K562 (cell line): ENCODE results near the gene CPLX1. TPM values are rescaled to one million over a fixed set of nuclear protein-coding genes. Genes with fewer than 3 reads are reported as not detected.

Experiments used
- ATAC-seq: fragments of 200-7000 bp; cut with Tn5 transposase; 3 replicates; pipeline ENCODE4 v1.9.1; 2020; ENCODE audit warnings: moderate library complexity
- BruUV-seq: library from RNA; stranded (reverse); fragments of 400-500 nt; replicated peaks from 2 replicates; lab custom pipeline; 2021; lab: Mats Ljungman, UMichigan
- CTCF ChIA-PET: fragments of 300-600 bp; formaldehyde crosslinking; extraction: SDS; loops from one replicate; lab custom pipeline; 2021; ENCODE audit warnings: low intra/inter-chr PET ratio; lab: Yijun Ruan, JAX
- POLR2A ChIA-PET: fragments of 300-600, 350-650 bp; sonication (Branson Sonifier 250); formaldehyde crosslinking; extraction: SDS; loops from one replicate; lab custom pipeline; 2021; ENCODE audit warnings: antibody characterized with exemption, inconsistent platforms; lab: Yijun Ruan, JAX
- DNase-seq, 4 experiments: peaks; one replicate each; pipeline versions ENCODE4 v3.0.0 to v3.0.0-alpha.2; 2011 to 2018; ENCODE audit warnings: low spot score in 3 of 4, mixed read lengths in 3 of 4; ENCODE audit errors: extremely low read depth in 1 of 4
- FAIRE-seq: peaks from 2 replicates; lab custom pipeline; 2011; peaks lifted over from hg19 to GRCh38; lab: Jason Lieb, UNC
- H2AFZ ChIP-seq: 2 replicates; pipeline ENCODE4 v1.6.0; 2011; ENCODE audit warnings: low read depth, low read length, control low read depth, inconsistent platforms
- H3K27ac ChIP-seq: fragments of 200-600 bp; 3 replicates; pipeline ENCODE4 v1.8.0; 2011; ENCODE audit warnings: low read depth, mild to moderate bottlenecking, control low read depth, inconsistent platforms, low read length, moderate library complexity, mixed read lengths; ENCODE audit errors: extremely low read depth
- H3K27me3 ChIP-seq, 2 experiments: fragments of 300-600 bp in 1 of 2; 2 replicates in 1 of 2; 3 replicates in 1 of 2; pipeline versions ENCODE4 v1.6.0 to v1.8.0; 2011; ENCODE audit warnings: inconsistent platforms in 2 of 2, low read length in 2 of 2, mild to moderate bottlenecking in 1 of 2, mixed read lengths in 1 of 2, moderate library complexity in 1 of 2; ENCODE audit not compliant: control insufficient read depth in 2 of 2, insufficient read depth in 2 of 2
- H3K36me3 ChIP-seq: fragments of 300-600 bp; 3 replicates; pipeline ENCODE4 v1.8.0; 2011; ENCODE audit warnings: mild to moderate bottlenecking, low read length, inconsistent platforms; ENCODE audit not compliant: control insufficient read depth, insufficient read depth
- H3K4me1 ChIP-seq, 2 experiments: fragments of 200-600 bp in 1 of 2; replicated peaks in 1 of 2; 2 replicates in 1 of 2; 3 replicates in 1 of 2; pipeline versions ENCODE4 v1.5.1 to v1.8.0; 2011; ENCODE audit warnings: inconsistent platforms in 2 of 2, low read length in 2 of 2, mild to moderate bottlenecking in 1 of 2, mixed read lengths in 1 of 2, moderate library complexity in 1 of 2; ENCODE audit not compliant: control insufficient read depth in 2 of 2, insufficient read depth in 2 of 2
- H3K4me2 ChIP-seq: 2 replicates; pipeline ENCODE4 v1.6.1; 2011; ENCODE audit warnings: low read length, control low read depth, inconsistent platforms, mixed read lengths; ENCODE audit not compliant: insufficient read depth
- H3K4me3 ChIP-seq: fragments of 200-600 bp; sonication (generic), shearing (Covaris generic); 2 replicates; pipeline ENCODE4 v1.5.1; 2016; ENCODE audit warnings: control low read depth, inconsistent platforms
- H3K79me2 ChIP-seq: fragments of 200-600 bp; 3 replicates; pipeline ENCODE4 v1.8.0; 2011; ENCODE audit warnings: low read length, inconsistent platforms; ENCODE audit not compliant: control insufficient read depth, insufficient read depth
- H3K9ac ChIP-seq, 2 experiments: 2 replicates each; pipeline versions ENCODE4 v1.6.0 to v1.6.1; 2011; ENCODE audit warnings: low read depth in 2 of 2, low read length in 2 of 2, control low read depth in 1 of 2, inconsistent platforms in 1 of 2, mild to moderate bottlenecking in 1 of 2, mixed read lengths in 1 of 2; ENCODE audit not compliant: insufficient read depth in 1 of 2
- H3K9me1 ChIP-seq: one replicate; pipeline ENCODE4 v1.6.0; 2011; ENCODE audit warnings: inconsistent platforms, mild to moderate bottlenecking, low read length, moderate library complexity; ENCODE audit not compliant: control insufficient read depth, insufficient read depth
- H3K9me3 ChIP-seq: replicated peaks from 2 replicates; pipeline ENCODE4 v1.5.1; 2011; ENCODE audit warnings: low read depth, low read length, inconsistent platforms; ENCODE audit not compliant: control insufficient read depth, insufficient read depth
- H4K20me1 ChIP-seq: replicated peaks from 2 replicates; pipeline ENCODE4 v1.6.1; 2011; ENCODE audit warnings: low read length, inconsistent platforms, mixed read lengths; ENCODE audit not compliant: control insufficient read depth, insufficient read depth
- ATF7 ChIP-seq: fragments of 450-650 bp; IDR thresholded peaks from 2 replicates; pipeline ENCODE4 v1.7.1; 2014; ENCODE audit warnings: mild to moderate bottlenecking, moderate library complexity
- CBX3 ChIP-seq, 2 experiments: IDR thresholded peaks; 1 replicate in 1 of 2; 2 replicates in 1 of 2; pipeline ENCODE4 v1.6.1; 2012; ENCODE audit warnings: inconsistent platforms in 2 of 2, low read length in 2 of 2, borderline replicate concordance in 1 of 2, control low read depth in 1 of 2
- CEBPB ChIP-seq: fragments of 450-650 bp; IDR thresholded peaks from 2 replicates; pipeline ENCODE4 v1.6.1; 2016; ENCODE audit warnings: missing genetic modification characterization, missing compliant biosample characterization
- NR4A1 ChIP-seq, 2 experiments: fragments of 250-450 bp in 1 of 2; fragments of 450-650 bp in 1 of 2; sonication (Bioruptor Pico) in 1 of 2; IDR thresholded peaks; 2 replicates each; pipeline versions ENCODE4 v1.4.0 to v1.6.1; 2016 to 2020; ENCODE audit warnings: mild to moderate bottlenecking in 2 of 2, missing compliant biosample characterization in 1 of 2, missing genetic modification characterization in 1 of 2, moderate library complexity in 1 of 2
- POLR2A ChIP-seq: fragments of 450-650 bp; conservative IDR thresholded peaks from 2 replicates; pipeline ENCODE4 v1.6.1; 2016
- POLR2G ChIP-seq: fragments of 200-400 bp; formaldehyde crosslinking; IDR thresholded peaks from 2 replicates; pipeline ENCODE4 v1.6.1; 2017; ENCODE audit warnings: low read depth, mild to moderate bottlenecking, antibody characterized with exemption, low read length, moderate library complexity
- TCF7L2 ChIP-seq: fragments of 150-350 bp; IDR thresholded peaks from 2 replicates; pipeline ENCODE4 v1.6.1; 2016; ENCODE audit warnings: low read depth, mild to moderate bottlenecking, low read length, moderate library complexity
- ZNF609 ChIP-seq: sonication (generic); formaldehyde crosslinking; IDR thresholded peaks from 2 replicates; pipeline ENCODE4 v1.8.1; 2023; ENCODE audit warnings: missing genetic modification reagents, mild to moderate bottlenecking, borderline replicate concordance
- WGBS: fragments of 100-300 bp; shearing (Covaris generic); methylation state at CpG from one replicate; pipeline ENCODE4 v1.1.6; 2016; ENCODE audit warnings: low coverage, mixed read lengths; ENCODE audit not compliant: insufficient coverage; ENCODE audit errors: missing lambda C conversion rate; 5-methylcytosine and 5-hydroxymethylcytosine counted together
- in situ Hi-C: fragments of 300-500 bp; cut with MboI; formaldehyde crosslinking; loops from 4 replicates; pipeline ENCODE4 v1.15.0; 2018; ENCODE audit warnings: inconsistent platforms, mixed read lengths
- intact Hi-C: fragments of 100-400 bp; cut with micrococcal nuclease; formaldehyde crosslinking; loops from 2 replicates; pipeline ENCODE4 v1.14.2; 2022
- polyA plus RNA-seq, 8 experiments: library from polyadenylated mRNA; depleted of rRNA in 4 of 8; stranded (reverse) in 5 of 8; unstranded in 3 of 8; fragments of >200 nt; fragmentation: Nextera tagmentation in 2 of 8; fragmentation: Illumina TruSeq in 1 of 8; extraction: Ambion mirVana in 2 of 8; extraction: Trizol in 1 of 8; gene quantifications; 2 replicates each; pipeline versions ENCODE4 v1.2.1 to v1.2.3, GENCODE V29; 2011 to 2014; ENCODE audit warnings: inconsistent platforms in 1 of 8, missing spikeins in 1 of 8
- total RNA-seq, 7 experiments: library from RNA; depleted of rRNA in 6 of 7; stranded (reverse); fragments of >200 nt in 6 of 7; fragmentation: Illumina TruSeq in 2 of 7; extraction: Trizol in 2 of 7; gene quantifications; 2 replicates each; pipeline versions ENCODE4 v1.2.1 to v1.2.3, GENCODE V29; 2011 to 2021; ENCODE audit warnings: low replicate concordance in 1 of 7

Gene CPLX1
- total and polyA plus RNA-seq, 9 of the 15 experiments (the other 6 are each of a cell fraction or from before 2014, with no cell fraction given): 0.03 to 3.3 (median 0.17) TPM; not detected in 2

- no peak overlapping the region for H2AFZ ChIP-seq
- 78% methylated on average over 6 of the region's 6 CpGs for WGBS
- H3K27me3 ChIP-seq: no peaks in the 10 kb centered on the region
- in situ Hi-C loops: no loop called here
- ChIA-PET CTCF (no interaction called here), POLR2A (interaction anchor here (2.4 kb wide), 1 partner anchor 10 kb away, joined by 11 read pairs; no protein-coding TSS in a partner anchor)
- no peak for TF ChIP-seq ZNF609 (CRISPR knock-in tag)
- TF ChIP-seq ATF7: no peak
- TF ChIP-seq TCF7L2: no peak
- TF ChIP-seq CEBPB (tag): no peak
- 0 out of 2 replicates have a peak, but pooled peaks have one; percentile 27 for TF ChIP-seq POLR2A
- no peak for TF ChIP-seq CBX3 (IDR thresholded peaks at IDR 0.05; ENCODE audit: borderline replicate concordance in 1 of 2, low read length in 2 of 2)
- no peak for TF ChIP-seq NR4A1 (CRISPR knock-in tag; IDR thresholded peaks at IDR 0.05)
- TF ChIP-seq NR4A1 (tag; IDR thresholded peaks at IDR 0.05): no peak
- TF ChIP-seq POLR2G: peak; percentile 49
- TF ChIP-seq, all 486 proteins: peak for 2
- no peak overlapping the region for H3K27ac ChIP-seq
- intact Hi-C loops: no loop called here
- ATAC-seq (no peak), FAIRE-seq (no peak), DNase-seq (no peak)
- BruUV-seq: no TSS peak
- peaks cover 0 to 20% of the 10 kb centered on the region in 2 experiments; a peak in 3 of 5 replicates for H3K4me1 ChIP-seq
- H3K9me3 ChIP-seq: peaks cover 7% of the 10 kb centered on the region; the same call in 1 of the 2 replicates
- H3K4me2 ChIP-seq: no peak overlapping the region
- no peaks in the 10 kb centered on the region for H3K9me1 ChIP-seq
- H4K20me1 ChIP-seq: peaks cover 4% of the 10 kb centered on the region; the same call in 1 of the 2 replicates
- peak overlapping the region in 1 of 2 experiments; percentile 4; a peak in 2 of 4 replicates for H3K9ac ChIP-seq
- H3K36me3 ChIP-seq: peaks cover 87% of the 10 kb centered on the region
- H3K4me3 ChIP-seq: no peak overlapping the region
- H3K79me2 ChIP-seq: peaks cover 71% of the 10 kb centered on the region
Observed at GRCh38 chr4:771464-771863, 54.5 kb downstream of the CPLX1 start.
